Stimulated activated CD4-positive, alpha-beta T cell treated with anti-CD3 and anti-CD28 coated beads, Interleukin-1b, Interleukin-23, amount 100 ng/mL, for 4 hours (primary cell): Measurements from ENCODE around the gene SELP.
"Not testable (repeated sequence)": the region's sequence is repeated elsewhere in the genome, so short reads cannot be mapped to it uniquely, and the experiment has no call there.

Source experiments
- DNase-seq, 2 donors: peaks; one replicate each; pipeline ENCODE4 v3.0.0-alpha.2; 2020; ENCODE audit warnings: low read depth in 2 of 2

SELP gene

DNA sequence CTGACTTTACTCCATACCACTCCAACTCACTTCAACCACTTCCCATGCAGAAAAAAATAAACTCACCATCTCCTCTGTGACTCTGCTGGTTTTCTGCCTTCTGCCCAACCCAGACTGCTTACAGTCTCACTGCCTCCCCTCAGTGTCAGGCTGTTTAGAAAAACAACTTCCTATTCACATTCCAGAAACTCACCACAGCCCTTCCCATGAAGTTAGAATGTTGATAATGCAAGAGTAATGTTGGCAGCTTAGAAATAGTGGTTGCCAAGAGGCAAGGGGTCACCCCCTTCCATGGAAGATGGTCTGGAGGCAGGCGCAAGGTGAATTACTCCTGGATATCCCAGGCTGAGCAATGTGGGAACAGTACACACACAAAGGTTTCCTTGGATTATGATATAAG lies at the start of gene SELP:
Gene SELP (minus strand): TSS at position 119 of the 400 bp plus-strand sequence. CDS start 50 bp downstream, at position 69.
- no peak for DNase-seq

DNA sequence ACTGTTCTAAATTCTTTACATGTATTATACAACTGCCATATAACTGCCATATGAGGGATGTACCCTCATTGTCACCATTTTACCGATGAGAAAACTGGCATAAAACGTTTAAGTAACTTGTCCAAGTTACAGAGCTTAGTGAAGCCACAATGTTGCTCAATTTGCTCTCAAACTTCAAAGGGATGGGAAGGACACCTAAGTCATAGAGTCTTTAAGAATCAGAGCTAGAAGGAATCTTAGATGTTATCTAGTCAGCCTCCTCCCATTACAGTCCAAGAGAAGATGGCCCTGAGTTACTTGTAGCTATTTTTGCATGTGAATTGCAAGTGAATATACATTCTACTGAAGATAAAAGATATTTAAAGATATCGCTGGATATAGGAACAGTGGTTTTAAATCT lies 49.8 kb upstream of the SELP start:
- DNase-seq, result no peak

DNA sequence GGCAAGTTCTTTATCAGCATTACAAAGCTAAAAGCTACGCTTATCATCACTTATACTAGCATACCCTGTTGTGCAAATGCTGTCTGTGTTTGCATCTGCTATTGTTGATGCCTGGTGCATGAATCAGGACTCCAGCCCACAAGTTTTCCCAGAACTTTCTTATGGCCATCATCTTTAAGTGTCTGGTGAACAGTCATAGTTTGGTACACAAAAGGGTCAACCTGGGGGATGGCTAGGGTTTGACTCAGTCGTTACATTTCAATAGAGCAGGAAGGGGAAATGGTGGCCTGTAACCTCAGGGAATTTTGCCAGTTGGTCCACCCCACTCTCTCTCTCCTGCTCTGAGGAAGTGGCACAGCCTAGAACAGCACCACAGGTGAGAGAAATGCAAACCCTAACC lies 46.1 kb upstream of the SELP start:
- no peak for DNase-seq

DNA sequence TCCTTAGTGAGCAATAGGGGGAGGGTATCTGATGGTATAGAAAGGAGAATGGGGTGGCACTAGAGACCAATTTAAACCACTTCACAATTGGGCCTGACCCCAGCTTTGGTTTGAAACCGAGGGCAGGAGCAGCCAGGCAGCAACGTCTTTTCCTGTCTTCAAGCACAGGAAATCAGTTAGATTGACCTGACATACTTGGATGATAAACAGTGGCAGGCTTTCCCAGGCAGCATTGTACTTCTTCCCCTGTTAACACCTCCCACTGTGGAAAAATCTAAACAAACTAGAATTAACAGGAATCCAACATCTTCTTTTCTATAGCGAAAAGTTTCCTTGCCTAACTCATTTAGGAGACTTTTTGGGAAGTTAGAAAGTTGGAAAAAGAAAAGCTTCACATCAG lies 40.9 kb upstream of the SELP start:
- DNase-seq, result no peak

DNA sequence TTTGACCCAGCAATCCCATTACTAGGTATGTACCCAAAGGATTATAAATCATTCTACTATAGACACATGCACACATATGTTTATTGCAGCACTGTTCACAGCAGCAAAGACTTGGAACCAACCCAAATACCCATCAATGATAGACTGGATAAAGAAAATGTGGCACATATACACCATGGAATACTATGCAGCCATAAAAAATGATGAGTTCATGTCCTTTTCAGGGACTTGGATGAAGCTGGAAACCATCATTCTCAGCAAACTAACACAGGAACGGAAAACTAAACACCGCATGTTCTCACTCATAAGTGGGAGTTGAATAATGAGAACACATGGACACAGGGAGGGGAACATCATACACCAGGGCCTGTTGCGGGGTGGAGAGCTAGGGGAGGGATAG lies 40.3 kb upstream of the SELP start:
- not testable (repeated sequence) for DNase-seq

DNA sequence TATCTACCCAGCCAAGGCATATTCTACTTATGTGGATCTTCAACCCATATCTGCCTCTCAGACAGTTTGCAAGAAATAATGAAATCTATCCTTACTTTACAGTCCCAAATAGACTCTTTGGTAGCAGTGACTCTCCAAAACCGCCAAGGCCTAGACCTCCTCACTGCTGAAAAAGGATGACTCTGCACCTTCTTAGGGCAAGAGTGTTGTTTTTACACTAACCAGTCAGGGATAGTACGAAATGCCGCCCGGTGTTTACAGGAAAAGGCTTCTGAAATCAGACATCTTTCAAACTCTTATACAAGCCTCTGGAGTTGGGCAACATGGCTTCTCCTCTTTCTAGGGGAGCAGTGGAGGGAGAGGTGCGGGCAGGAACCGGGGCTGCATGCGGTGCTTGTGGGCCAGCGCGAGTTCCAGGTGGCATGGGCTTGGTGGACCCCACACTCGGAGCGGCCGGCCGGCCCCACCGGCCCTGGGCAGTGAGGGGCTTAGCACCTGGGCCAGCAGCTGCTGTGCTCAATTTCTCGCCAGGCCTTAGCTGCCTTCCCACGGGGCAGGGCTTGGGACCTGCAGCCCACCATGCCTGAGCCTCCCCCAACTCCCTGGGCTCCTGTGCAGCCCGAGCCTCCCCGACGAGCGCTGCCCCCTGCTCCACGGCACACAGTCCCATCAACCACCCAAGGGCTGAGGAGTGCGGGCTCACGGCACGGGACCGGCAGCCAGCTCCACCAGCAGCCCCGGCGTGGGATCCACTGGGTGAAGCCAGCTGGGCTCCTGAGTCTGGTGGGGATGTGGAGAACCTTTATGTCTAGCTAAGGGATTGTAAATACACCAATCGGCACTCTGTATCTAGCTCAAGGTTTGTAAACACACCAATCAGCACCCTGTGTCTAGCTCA lies 38.0 kb upstream of the SELP start:
- DNase-seq, result not testable (repeated sequence)

DNA sequence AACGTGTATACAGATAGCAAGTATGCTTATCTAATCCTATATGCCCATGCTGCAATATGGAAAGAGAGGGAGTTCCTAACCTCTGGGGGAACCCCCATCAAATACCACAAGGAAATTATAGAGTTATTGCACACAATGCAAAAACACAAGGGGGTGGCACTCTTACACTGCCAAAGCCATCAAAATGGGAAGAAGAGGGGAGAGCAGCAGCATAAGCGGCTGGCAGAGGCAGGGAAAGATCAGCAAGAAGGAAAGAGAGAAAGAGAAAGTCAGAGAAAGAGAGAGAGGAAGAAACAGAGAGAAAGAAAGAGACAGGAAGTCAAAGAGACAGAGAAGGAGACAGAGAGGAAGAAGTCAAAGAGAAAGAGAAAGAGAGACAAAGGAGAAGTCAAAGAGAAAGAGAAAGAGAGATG lies 37.3 kb upstream of the SELP start:
- DNase-seq, result not testable (repeated sequence)

DNA sequence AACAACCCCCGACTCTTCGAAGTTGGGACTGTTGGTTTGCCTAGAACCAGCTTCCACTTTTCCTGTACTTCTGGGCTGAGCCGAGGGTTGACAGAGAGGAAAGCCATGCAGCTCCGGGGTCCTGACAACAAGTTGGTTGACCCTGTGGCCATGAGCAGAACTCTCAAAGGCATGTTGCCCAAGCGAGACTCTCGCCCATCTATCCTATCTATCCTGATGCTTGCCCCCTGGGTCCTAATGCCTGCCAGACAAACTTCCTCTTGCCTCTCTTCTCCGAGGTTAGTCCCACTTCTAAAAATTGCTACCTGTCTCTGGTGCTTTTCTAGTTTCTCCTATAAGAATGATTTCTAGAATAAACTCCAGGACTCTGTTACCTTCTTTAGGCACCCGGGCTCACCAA lies 32.8 kb upstream of the SELP start:
- not testable (repeated sequence) for DNase-seq

DNA sequence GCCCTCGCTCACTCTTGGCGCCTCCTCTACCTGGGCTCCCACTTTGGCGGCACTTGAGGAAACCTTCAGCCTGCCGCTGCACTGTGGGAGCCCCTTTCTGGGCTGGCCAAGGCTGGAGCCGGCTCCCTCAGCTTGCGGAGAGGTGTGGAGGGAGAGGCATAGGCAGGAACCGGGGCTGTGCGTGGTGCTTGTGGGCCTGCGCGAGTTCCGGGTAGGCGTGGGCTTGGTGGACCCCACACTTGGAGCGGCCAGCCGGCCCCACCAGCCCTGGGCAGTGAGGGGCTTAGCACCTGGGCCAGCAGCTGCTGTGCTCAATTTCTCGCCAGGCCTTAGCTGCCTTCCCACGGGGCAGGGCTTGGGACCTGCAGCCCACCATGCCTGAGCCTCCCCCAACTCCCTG lies 31.1 kb upstream of the SELP start:
- not testable (repeated sequence) for DNase-seq

DNA sequence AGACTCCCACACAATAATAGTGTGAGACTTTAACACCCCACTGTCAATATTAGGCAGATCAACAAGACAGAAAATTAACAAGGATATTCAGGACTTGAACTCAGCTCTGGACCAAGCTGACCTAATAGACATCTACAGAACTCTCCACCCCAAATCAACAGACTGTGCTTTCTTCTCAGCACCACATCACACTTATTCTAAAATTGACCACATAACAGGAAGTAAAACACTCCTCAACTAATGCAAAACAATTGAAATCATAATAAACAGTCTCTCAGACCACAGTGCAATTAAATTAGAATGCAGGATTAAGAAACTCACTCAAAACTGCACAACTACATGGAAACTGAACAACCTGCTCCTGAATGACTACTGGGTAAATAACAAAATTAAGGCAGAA lies 28.9 kb upstream of the SELP start:
- DNase-seq, result not testable (repeated sequence)

DNA sequence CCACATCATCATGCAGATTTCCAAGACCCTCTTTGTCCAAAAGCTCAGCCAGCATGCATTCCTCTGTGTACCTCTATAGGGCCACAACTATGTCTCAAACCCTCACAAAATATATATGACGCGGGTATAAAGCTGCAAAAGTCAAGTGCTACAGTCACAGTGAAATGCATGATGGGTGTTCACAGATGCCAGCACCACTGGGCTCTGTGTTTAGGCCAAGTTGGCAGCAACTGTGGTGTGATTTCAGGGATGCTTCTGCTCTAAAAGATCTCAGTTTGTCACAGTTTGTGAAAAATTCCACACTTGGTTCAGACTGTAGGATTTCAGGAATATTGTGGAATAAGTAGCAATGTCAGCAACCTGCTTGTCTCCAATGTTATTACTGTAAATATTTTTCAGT lies 23.9 kb upstream of the SELP start:
- no peak for DNase-seq

DNA sequence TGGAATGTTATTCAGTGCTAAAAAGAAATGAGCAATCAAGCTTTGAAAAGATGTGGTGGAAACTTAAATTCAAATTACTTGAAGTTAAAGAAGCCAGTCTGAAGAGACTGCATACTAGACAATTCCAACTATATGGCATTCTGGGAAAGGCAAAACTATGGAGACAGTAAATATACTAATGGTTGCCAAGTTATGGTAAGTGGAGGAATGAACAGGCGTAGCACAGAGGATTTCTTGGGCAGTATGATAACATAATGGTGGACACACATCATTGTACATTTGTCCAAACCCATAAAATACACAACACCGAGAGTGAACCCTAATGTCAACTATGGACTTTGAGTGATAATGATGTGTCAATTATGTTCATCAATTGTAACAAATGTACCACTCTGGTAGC lies 21.1 kb upstream of the SELP start:
- no peak for DNase-seq

DNA sequence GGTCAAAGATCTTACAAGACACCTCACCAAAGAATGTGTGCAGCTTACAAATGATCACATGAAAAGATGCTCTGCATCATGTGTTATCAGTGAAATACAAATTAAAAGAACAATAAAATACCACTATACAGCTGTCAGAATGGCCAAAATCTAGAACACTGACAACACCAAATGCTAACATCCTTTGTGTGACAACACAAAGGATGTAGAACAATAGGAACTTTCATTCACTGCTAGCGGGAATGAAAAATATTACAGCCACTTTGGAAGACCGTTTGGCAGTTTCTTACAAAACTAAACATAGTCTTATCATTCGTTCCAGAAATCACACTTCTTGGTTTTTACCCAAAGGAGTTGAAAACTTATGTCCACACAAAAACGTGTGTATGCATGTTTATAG lies 20.6 kb upstream of the SELP start:
- DNase-seq, result no peak

DNA sequence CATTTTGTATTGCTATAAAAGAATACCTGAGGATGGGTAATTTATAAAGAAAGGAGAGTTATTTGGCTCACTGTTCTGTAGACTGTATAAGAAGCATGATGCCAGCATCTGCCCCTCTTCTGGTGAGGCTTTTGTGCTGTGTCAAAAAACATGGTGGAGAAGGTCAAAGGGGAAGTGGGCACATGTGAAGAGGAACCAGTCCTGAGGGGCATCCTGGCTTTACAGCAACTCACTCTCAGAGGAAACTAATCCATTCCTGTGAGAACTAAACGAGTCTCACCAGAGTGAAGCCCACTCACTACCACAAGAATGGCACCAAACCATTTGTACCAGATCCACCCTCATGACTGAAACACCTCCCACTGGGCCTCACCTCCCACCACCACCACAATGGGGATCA lies 18.8 kb upstream of the SELP start:
- no peak for DNase-seq

DNA sequence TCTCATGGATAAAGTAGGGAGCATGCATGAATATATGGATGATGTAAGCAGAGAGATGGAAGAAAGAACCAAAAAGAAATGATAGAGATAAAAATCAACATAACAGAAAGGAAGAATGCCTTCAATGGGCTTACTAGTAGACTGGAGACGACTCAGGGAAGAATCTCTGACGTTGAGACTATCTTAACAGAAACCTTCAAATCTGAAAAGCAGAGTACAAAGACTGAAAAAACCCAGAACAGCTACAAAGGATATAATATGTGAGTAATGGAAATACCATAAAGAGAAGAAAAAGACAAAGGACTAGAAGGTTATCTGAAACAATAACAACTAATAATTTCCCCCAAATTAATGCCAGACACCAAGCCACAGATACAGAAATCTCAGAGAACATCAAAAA lies 18.3 kb upstream of the SELP start:
- no peak for DNase-seq

DNA sequence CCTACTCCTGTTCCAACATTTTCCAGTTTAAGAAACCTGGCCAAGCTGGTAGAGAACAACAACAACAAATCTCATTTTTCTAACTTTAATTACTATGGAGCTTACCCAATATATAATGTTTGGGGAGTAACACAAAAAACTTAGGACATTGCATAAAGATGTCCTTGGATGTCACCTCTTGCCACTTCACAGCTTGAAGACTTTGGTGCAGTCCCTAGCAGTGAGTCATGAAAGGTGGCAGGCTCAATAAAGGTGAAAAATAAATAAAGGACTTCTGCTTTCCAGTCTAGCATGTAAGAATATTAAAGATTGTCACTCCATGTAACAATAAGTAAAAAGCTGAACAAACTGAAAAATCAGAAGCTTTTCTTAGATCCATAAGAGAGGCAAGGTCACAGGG lies 17.6 kb upstream of the SELP start:
- DNase-seq, result no peak

DNA sequence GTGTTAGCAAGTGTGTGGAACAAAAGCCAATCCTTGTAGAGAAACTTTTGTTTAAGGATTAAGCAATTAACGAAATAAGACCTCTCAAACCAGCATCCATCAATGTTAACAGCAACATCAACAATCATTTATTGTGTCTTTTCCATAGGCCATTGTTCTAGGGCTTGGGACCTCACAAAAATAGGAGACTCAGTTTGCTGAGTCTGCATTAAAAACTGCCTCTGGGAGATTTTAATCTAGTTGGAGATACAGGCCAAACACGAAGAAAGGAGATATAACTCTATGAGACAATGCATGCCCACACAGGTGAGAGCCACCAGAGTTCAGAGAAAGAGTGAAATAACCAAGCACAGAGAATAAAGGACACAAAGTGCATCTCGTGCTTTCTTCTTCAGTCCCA lies 14.4 kb upstream of the SELP start:
- DNase-seq, result no peak

DNA sequence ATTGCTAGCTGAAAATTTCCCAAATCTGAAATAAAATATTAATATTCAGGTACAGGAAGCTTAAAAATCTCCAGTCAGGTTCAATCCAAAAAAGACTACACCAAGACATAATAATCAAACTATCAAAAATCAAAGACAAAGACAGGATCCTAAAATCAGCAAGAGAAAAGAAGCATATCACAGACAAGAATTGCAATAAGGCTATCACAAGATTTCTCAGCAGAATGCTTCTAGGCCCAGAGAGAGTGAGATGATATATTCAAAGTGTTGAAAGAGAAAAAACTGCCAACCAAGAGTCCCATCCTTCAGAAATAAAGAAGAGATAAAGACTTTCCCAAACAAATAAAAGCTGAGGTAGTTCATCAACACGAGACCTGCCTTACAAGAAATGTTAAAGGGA lies 5.0 kb upstream of the SELP start:
- DNase-seq, result no peak

DNA sequence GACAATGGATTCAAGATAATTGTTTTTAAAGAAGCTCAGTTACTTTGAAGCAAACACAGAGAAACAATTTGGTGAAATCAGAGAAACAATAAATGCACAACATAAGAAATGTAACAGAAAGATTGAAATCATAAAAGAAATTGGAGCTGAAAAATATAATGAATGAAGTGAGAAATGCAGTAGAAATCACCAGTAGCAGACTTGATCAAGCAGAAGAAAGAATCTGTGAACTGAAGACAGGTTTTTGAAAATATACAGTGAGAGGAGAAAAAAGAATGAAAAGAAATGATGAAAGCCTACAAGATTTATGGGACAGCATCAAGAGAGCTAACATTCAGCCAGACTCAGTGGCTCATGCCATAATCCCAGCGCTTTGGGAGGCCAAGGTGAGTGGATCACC lies 4.2 kb upstream of the SELP start:
- no peak for DNase-seq

DNA sequence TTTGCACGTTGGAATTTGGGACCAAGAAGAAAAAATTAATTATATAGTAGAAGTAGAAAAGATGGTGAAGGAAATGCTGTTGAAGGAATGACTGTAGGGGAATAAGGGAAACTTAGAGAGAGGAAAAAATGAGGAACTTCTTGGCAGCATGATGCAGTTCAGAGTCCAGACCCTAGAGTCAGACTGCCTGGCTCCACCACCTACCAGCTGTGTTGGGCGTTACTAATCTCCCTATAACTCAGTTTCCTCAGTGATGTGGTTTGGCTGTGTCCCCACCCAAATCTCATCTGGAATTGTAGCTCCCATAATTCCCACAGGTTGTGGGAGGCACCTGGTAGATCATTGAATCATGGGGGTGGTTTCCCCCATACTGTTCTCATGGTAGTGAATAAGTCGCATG lies 1.3 kb upstream of the SELP start:
- no peak for DNase-seq

DNA sequence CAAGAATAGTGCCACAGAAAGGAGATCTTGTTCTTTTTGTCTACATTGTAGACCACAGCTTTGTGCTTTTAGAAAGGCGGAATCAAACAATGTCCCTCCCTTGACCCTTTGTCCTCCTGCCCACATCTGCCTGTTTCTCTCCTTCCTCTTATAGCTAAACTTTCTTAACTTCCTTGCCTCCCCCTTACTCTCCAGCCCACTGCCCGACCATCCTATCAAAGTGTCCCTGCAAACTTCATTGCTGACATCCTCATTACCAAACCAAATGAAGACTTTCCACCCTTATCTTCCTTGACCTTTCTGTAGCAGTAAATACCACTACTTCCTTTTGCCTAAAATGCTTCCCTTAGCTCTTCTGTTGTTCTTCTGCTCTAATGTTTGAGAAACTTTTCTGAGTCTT lies 5.0 kb downstream of the SELP start:
- no peak for DNase-seq

DNA sequence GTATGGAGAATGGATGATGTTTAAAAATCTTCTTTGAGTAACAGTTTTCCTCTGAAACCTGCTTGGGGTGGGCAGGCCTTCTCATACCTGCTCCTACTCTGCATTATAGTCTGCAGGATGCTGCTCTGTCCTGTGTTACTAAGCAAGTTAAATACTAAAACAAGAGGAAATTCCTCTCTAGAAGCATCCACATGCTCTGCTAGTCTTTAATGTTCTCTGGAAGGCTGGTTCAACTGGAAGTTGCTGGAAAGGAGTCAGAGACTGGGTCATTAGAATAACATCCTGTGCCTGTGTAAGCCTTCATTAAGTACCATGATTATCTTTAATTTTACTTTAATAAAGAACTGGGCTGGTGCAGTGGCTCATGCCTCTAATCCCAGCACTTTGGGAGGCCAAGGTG lies 5.8 kb downstream of the SELP start:
- DNase-seq, result no peak

DNA sequence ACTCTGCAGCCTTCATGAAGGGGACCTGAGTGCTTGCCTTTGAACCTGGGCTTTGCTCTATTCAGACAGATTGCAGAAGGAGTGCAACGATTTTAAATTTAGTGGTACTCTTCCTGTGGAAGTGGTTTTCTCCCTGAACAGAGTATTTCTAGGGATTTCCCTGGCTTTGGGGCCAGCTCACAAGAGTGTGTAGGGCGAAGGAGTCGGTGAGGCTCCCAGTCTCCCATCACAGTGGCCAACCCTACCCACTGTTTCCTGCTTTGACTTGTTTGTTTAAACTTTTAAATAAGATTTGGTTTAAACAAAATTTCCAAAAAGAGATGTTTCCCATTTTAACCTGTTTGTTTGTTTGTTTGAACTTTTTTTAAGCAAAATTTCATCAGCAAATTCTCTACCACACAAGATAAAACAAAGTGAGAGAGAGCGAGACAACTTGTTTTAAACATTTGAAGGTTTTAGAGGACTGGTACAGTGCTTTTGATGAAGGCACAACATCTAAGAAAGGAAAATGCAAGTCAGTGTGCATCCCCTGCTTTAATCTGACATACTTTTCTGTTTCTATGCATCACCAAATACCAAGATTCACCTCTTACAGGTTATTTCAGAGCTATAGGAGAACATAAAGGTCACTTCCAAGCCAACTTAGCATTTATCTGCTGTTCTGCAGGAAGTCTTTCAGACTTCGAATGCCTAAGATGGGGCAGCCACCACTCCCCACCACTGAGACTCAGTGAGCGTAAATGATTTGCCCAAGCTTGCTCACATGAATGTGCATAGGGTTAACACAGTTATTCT lies 6.6 kb downstream of the SELP start:
- no peak for DNase-seq
